Measurements from ENCODE around the gene OLIG2. TPM values are rescaled to one million over a fixed set of nuclear protein-coding genes. Genes with fewer than 3 reads are reported as not detected.

OLIG2 gene
- not detected for total RNA-seq

DNA sequence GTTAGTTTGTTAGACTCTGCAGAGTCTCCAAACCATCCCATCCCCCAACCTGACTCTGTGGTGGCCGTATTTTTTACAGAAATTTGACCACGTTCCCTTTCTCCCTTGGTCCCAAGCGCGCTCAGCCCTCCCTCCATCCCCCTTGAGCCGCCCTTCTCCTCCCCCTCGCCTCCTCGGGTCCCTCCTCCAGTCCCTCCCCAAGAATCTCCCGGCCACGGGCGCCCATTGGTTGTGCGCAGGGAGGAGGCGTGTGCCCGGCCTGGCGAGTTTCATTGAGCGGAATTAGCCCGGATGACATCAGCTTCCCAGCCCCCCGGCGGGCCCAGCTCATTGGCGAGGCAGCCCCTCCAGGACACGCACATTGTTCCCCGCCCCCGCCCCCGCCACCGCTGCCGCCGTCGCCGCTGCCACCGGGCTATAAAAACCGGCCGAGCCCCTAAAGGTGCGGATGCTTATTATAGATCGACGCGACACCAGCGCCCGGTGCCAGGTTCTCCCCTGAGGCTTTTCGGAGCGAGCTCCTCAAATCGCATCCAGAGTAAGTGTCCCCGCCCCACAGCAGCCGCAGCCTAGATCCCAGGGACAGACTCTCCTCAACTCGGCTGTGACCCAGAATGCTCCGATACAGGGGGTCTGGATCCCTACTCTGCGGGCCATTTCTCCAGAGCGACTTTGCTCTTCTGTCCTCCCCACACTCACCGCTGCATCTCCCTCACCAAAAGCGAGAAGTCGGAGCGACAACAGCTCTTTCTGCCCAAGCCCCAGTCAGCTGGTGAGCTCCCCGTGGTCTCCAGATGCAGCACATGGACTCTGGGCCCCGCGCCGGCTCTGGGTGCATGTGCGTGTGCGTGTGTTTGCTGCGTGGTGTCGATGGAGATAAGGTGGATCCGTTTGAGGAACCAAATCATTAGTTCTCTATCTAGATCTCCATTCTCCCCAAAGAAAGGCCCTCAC is at the start of gene OLIG2:
TSS of gene OLIG2 (plus strand) at position 447 of the 954 bp plus-strand sequence. CDS start 928 bp downstream, outside the sequence.
- Histone ChIP-seq H3K27ac (no peak within 1 kb of the TSS), H3K36me3 (no peaks in the 10 kb centered on the region), H3K4me3 (no peak within 1 kb of the TSS), H3K9me3 (no peaks in the 10 kb centered on the region), H3K27me3 (peaks cover 0 to 77% of the 10 kb centered on the region in 2 donors), H3K4me1 (peaks cover 0 to 44% (median 2%) of the 10 kb centered on the region in 4 donors)
- no peak for DNase-seq
- TF ChIP-seq POLR2A (IDR thresholded peaks at IDR 0.05) = no peak
- TF ChIP-seq, protein P1, sequence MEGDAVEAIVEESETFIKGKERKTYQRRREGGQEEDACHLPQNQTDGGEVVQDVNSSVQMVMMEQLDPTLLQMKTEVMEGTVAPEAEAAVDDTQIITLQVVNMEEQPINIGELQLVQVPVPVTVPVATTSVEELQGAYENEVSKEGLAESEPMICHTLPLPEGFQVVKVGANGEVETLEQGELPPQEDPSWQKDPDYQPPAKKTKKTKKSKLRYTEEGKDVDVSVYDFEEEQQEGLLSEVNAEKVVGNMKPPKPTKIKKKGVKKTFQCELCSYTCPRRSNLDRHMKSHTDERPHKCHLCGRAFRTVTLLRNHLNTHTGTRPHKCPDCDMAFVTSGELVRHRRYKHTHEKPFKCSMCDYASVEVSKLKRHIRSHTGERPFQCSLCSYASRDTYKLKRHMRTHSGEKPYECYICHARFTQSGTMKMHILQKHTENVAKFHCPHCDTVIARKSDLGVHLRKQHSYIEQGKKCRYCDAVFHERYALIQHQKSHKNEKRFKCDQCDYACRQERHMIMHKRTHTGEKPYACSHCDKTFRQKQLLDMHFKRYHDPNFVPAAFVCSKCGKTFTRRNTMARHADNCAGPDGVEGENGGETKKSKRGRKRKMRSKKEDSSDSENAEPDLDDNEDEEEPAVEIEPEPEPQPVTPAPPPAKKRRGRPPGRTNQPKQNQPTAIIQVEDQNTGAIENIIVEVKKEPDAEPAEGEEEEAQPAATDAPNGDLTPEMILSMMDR (IDR thresholded peaks at IDR 0.05) = no peak

DNA sequence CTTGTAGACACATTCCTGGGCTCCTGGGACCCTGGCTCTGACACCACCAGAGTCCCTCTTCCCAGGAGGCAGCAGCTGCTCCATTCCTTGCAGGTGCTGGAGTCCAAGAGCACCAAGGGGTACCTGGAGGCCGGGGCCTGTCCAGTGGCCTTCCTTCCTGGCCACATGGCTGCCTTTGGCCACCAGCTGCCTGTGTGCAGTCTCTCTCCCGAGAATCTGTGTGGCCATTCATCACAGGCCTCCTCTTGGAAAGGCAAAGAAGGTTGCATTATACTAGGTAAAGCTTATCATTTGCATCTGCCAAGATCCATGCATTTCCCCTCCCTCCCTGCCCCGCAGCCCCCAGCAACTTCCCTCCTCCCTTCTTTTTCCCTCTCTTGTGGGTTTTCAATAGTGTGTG is 48.9 kb upstream of the OLIG2 start:
- Histone ChIP-seq H3K9me3 (no peaks in the 10 kb centered on the region), H3K4me3 (no peak overlapping the region), H3K36me3 (no peaks in the 10 kb centered on the region), H3K4me1 (no peaks in the 10 kb centered on the region), H3K27ac (no peak overlapping the region), H3K27me3 (no peaks in the 10 kb centered on the region)
- DNase-seq = no peak
- TF ChIP-seq, protein P1 (IDR thresholded peaks at IDR 0.05) = no peak
- no peak for TF ChIP-seq POLR2A (IDR thresholded peaks at IDR 0.05)

DNA sequence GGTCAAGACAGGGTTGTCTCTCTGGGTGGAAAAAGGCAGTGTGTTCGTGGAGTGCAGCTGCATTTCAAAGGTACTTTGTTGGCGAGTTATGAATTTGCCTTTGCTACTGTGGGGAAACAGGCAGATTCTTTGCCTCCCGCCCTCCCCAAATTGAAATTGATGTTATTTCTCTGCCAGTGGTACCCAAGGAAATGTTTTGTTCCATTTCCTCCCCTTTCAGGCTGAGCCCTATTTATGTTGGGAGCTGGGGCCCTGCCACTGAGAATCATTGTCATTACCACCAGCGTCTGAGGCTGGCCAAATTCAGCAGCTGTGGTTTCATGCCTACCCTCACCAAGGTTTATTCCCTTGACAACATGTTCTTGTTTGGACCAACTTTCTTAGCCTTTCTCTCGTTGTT is 48.5 kb upstream of the OLIG2 start:
- no peak for DNase-seq
- Histone ChIP-seq H3K9me3 (no peaks in the 10 kb centered on the region), H3K27me3 (no peaks in the 10 kb centered on the region), H3K27ac (no peak overlapping the region), H3K4me1 (no peaks in the 10 kb centered on the region), H3K4me3 (no peak overlapping the region), H3K36me3 (no peaks in the 10 kb centered on the region)
- TF ChIP-seq, protein P1 (IDR thresholded peaks at IDR 0.05) = no peak
- TF ChIP-seq POLR2A (IDR thresholded peaks at IDR 0.05) = no peak

DNA sequence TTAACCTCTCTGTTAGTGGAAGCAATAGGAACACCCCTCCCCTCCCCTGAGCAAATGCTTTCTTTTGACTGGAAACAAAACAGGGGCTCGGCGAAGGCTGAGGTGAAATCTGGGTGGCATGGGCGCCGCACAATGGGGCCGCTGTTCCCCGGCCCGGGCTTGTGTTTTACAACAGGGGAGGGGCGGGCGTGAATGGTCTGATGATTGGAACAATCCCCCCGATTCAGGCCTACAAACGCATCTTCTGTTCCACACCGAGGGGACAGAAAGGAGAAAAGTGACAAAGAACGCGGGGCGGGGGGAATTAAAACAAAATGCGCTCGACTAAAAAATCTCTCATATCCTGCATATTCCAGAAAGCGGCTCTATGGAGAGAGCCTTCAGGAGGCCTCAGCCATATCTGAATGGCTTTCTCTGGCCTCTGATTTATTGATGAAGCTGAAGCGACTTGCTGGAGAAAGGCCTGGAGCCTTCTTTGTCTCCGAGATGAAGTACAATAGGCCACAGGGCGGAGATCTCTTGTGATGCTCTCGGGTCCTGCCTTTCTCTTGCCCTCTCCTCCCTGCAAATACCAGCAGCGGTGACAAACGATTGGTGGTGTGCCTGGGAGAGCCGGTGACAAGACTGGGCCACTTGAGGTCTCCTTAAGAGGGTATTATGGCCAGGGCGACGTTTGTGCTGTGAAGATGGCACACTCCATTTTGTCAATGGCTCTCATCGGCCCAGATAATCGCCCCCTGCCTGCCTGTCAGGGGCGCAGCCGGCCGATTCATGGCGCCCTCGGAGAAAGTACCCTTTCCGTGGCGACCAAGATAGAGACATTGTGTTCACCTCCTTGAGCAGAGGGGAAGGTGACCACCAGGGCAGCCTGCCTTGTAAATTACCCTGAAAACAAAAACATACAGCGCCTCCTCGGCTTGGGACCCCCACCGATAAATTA is 47.1 kb upstream of the OLIG2 start:
- Histone ChIP-seq H3K36me3 (no peaks in the 10 kb centered on the region), H3K4me1 (no peaks in the 10 kb centered on the region), H3K27me3 (no peaks in the 10 kb centered on the region), H3K27ac (no peak overlapping the region), H3K9me3 (no peaks in the 10 kb centered on the region), H3K4me3 (no peak overlapping the region)
- no peak for DNase-seq
- TF ChIP-seq, protein P1 (IDR thresholded peaks at IDR 0.05) = no peak
- TF ChIP-seq POLR2A (IDR thresholded peaks at IDR 0.05) = no peak

DNA sequence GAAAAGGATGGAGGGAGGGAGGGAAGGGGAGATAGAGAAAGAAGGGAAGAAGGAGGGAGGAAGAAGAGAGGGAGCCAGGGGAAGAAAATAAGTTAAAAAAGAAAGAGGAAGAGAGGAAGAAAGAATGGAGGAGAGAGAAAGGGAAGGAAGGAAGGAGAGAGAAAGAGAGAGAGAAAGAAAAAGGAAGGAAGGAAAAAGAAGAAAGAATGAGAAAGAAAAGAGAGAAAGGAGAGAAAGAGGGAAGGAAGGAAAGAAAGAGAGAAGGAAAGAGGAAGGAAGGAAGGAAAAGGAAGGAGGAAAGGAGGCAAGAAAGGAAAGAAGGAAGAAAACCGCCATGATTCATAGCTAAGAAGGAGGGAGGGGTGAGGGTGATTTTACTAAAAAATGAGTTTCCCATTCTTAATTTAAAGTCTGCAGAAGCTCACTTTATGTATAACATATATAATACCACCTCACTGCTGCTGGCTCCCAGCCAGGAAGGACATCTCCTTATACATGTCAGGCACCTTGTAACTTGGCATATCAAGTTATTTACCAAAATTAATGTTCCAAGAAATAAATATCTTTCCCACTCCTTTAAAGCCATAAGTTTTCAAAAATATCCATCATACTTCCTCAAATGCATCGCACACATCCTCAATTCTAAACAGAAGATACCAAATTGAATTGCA is 46.0 kb upstream of the OLIG2 start:
- Histone ChIP-seq H3K27ac (no peak overlapping the region), H3K27me3 (no peaks in the 10 kb centered on the region), H3K4me3 (no peak overlapping the region), H3K9me3 (no peaks in the 10 kb centered on the region), H3K36me3 (no peaks in the 10 kb centered on the region), H3K4me1 (no peaks in the 10 kb centered on the region)
- no peak for DNase-seq
- no peak for TF ChIP-seq POLR2A (IDR thresholded peaks at IDR 0.05)
- TF ChIP-seq, protein P1 (IDR thresholded peaks at IDR 0.05) = no peak
